DMS153 treated with DMSO at 0.1 percent for 48 hours (cell line): ENCODE results near the gene CAPZB.

Experiments used
- DNase-seq: peaks from one replicate; lab custom pipeline; 2025; ENCODE audit not compliant: unreplicated experiment; lab: John Stamatoyannopoulos, UW

Gene CAPZB

DNA sequence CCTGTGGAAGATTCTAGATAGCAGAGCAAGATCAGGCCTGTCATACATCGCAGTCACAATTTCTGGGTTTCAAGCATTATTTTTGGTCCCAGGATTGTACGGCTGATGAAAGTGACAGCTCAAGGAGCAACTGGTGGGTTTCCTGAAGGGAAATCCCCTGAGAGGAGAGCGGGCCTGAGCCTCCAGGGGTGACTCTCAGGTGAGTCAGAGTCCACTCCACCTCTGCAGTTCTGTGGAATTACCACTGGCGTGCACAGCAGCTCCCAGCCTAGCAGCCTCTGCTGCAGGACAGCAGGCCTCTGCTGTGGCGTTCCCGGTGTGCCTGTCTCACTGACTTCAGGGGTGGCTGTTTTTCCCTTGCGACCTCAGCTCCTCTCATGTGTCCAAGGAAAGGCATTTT, 148.8 kb downstream of the CAPZB start:
- DNase-seq = no peak

DNA sequence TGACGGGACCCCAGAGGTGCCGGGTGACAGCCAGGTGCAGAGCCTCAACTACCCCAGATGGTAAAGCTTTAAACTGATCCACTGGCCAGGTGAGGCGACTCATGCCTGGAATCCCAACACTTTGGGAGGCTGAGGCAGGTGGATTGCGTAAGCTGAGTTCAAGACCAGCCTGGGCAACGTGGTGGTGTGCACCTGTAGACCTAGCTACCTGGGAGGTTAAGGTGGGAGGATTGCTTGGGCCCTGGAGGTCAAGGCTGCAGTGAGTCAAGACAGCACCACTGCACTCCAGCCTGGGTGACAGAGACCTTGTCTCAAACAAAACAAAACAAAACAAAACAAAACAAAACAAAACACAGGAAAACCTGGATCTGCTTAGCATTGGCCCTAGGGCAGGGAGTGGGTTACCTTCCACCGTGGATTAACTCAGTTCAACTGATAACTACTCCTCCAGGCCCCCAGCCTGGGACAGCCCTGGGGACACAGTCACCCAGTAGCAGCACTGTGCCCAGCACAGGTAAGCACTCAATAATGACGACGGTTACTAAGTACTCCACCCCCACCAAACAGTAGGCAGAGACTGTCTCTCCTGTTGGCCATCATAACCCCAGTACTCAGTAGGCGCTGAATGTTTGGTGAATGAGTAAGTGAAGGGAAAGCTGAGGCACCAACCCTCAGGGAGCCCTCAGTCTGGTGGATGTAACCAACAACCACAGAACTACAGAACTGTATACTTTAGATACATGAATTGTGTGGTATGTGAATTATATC, 151.6 kb downstream of the CAPZB start:
- no peak for DNase-seq

DNA sequence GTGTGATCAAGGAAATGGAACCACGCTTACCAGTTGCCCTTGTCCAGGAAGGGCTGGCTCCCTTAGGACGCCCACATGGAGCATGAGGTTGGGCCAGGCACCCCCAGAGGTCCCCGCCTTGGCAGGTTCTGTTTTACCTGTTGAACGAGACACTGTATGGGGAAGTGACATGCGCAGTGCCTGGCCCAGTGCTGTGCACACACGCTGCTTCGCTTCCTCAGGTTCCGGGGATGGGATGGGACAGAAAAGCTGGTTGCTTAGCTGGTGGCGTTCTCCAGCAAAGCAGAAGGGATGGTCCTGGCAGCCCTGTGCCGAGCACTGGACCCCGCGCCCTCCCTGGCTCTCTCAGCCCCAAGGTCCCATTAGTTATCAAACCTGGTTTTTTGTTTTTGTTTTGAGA, 152.5 kb downstream of the CAPZB start:
- DNase-seq = no peak

DNA sequence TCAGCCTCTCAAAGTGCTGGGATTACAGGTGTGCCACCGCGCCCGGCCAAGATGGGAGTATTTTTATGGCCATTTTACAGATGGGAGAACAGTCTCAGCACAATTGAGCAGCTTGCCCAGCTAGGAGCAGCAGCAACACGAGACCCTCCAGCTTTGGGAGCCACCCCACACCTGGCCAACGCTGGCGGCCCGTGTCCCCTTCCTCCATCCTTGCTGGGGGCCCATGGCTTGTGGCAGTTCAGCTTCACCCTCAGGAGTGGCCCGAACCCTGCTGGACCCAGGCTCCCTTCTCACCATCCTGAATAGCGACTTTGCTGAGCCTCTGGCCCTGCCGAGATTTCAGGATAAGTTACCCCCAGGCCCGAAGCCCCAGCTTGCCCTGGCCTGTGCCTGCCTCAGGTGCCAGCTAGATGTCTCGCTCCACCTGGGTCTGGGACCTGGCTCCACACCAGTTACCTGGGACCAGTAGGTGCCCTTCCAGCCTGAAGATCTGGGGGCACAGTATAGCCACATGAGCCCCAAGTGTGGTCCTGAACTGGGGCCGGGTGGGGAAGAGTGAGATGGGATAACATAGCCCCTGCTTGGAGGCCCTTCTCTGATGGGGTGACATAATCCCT, 154.0 kb downstream of the CAPZB start:
- DNase-seq = no peak

DNA sequence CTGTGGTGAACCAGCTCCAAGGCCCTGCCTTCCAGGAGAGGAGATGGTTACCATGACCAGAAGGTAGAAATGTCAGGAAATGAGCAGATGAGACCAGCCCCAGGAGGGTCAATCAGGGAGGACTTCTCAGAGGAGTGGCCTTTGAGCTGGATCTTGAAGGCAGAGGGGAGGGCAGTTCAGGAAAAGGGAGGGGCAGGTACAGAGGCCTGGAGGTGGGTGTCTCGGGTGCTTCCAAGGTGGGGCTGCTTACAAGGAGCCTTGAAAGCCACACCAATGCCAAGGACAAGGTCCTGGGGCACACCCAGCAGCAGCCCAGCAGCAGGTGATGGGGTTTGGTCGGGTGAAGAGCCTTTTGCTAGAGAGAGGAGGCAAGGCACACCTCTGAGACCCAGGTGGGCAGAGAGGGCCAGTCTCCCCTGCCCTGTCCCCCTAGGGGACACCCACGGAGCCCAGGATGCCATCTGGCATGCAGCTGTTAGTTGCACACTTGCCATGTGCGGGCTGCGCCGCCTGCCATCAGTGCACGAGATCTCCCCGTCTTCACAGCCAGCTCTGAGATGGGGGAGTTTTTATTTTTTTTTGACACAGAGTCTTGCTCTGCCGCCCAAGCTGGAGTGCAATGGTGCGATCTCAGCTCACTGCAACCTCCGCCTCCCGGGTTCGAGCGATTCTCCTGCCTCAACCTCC, 154.7 kb downstream of the CAPZB start:
- DNase-seq = no peak

DNA sequence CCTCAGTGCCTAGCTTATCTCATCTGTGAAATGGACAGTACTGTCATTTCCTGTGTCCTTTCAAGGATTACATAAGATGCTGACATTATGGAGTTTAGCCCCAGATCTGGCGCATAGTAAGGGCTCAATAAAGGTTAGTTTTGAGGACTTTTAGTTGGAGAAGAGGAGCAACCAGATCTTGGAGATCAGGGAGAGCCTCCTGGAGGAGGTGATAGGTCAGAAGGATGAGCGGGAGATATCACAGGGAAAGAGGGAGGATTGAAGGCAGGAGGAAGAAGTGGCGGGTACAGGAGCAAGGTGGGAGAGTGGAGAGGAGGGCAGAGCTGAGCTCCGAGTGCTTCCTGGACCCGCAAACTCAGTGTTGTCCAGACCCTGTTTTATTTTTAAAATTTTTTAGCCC, 155.7 kb downstream of the CAPZB start:
- no peak for DNase-seq

DNA sequence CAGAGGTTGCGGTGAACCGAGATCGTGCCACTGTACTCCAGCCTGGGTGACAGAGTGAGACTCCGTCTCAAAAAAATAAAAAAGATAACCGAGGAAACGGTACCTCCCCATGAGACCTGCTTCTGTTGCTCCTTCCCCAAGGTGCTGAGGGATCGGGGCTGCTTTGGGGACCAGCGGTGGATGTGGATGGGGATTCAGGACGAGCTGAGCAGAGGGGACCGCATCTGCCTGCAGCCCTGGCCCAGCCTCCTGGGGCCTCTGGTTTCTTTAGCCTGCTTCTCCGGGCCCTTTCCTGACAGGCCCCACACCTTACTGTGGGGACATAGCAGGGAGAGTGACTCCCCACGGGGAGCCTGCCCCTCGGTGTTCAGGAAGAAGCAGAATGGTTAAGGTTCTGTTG, 156.2 kb downstream of the CAPZB start:
- no peak for DNase-seq

DNA sequence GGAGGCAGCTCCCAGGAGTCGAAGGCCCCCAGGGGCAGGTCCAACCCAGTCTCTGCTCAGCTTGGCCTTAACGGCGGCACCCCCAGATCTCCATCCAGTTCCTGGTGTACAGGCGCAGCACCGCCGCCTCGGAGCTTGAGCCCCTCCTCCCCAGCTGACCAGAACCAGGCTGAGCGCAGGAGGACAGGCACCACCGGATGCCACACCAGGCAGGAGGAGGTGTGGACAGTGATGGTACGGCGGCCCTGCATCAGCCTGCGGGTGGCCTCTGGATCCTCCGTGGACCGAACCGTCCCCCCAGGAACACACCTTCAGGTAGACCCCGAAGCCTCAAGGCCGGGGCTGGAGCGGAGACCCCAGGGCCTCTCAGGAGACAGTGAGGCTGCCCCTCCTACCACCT, 156.9 kb downstream of the CAPZB start:
- DNase-seq = no peak

DNA sequence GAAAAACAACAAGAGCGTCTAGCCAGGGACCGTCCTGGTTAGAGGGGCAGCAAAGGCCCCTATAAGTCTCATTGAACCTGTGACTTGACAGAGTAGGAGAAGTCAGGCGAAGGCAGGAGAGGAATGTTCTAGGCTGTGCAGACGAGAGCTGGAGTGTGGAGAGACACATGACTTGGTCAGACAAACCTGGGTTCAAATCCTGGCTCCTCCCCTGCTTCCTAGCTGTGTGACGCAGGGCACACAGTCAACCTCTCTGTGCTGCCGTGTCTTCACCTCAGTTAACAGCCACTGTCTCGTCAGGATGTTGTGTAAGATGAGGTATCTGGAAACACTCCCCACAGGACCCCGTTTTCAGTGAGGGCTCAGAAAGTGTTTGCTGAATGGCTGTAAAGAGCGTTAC, 157.6 kb downstream of the CAPZB start:
- no peak for DNase-seq

DNA sequence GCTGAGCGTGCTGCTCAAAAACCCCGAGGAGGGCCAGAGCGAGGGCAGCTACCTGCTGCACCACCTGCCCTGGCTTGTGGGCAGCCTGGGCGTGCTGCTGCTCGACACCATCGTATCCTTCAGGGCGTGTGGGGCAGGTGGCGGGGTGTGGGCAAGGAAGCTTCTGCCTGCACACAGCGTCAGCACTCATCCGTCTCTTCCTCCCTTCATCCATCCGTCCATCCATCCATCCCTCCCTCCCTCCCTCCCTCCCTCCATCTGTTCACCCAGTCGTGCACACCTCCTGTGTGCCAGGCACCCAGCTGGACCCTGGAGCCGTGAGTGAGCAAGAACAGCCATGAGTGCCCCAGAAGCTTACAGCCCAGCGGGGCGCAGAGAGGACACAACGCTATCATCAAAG, 158.0 kb downstream of the CAPZB start:
- DNase-seq = no peak

DNA sequence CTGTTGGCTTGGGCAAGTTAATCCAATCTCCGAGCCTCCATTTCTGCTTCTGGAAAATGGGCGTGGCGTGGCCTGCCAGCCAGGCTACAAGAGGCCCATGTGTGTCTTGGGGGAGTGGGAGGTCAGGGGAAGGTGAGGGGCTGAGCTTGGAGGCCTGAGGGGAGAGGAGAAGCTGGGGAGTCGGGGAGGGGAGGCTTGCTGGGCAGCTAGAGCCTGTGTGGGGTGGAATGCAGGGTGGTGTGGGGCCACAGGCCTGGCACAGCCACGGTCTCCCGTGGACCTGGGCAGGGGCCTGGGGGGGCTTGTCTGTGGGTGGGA, 158.6 kb downstream of the CAPZB start:
- no peak for DNase-seq

DNA sequence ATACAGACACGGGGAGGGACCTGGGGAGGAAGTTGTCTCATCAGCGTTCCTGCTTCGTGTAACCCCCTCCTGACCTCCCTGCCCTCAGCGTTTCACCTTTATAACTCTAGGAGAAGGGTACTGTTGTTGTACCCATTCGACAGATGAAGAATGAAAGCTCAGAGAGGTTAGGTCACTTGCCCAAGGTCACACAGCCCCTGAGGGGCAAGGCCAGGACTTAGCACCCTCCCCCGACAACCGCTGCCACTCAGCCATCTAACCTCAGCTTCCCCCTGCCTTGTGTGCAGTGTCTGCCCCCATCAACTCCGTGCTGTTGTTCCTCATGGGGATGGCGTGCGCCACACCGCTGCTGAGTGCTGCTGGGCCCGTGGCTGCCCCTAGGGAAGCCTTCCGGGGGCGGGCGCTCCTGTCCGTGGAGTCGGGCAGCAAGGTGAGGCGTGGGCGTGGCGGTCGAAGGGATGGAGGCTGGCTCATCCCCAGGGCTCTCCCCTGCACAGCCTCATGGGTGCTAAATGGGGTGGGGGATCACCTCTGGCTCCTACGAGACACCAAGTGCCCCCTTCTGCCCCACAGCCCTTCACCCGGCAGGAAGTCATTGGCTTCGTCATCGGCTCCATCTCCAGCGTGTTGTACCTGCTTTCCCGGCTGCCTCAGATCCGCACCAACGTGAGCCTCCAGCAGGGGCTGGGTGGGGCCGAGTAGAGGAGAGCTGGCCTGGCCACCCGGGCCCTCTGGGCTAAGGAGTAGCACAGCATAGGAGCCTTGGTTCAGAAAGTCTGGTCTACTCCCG, 159.2 kb downstream of the CAPZB start:
- no peak for DNase-seq

DNA sequence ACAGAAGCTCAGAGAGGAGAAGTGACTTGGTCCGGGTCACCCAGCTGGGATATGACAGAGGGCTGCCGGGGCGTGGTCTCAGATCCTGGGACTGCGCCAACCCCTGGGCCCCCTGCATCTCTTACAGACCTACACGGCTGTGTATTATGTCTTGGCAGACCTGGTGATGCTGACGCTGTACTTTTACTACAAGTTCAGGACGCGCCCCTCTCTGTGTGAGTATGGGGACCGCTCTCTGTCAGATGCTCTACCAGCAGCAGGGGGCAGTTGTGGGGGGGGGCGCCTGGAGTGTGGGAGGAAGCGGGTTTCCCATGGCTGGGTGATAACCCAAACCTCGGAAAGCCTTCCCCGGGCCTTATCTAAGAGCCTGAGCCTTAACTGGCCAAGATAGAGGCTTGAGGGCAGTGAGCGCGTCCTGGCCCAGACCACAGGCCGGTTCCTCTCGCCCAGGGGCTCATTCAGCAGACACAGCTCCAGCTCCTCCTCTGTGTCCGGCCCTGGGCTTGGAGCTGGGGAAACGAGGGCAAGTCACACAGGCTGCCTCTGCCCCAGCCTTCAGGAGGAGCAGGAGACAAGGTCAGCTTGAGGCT, 159.9 kb downstream of the CAPZB start:
- DNase-seq = no peak

DNA sequence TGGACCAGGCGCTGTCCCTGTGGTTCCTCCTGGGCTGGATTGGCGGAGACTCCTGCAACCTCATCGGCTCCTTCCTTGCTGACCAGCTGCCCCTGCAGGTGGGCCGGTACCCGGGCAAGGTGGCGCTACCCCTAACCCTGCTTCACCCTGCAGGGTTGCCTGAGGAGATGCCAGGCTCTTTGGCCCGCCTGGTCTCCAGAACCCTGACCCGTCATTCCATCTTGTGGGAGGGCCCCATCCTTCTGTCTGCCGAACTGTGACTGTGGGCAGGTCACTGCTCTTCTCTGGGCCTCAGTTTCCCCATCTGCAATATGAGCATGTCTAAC, 160.7 kb downstream of the CAPZB start:
- no peak for DNase-seq

DNA sequence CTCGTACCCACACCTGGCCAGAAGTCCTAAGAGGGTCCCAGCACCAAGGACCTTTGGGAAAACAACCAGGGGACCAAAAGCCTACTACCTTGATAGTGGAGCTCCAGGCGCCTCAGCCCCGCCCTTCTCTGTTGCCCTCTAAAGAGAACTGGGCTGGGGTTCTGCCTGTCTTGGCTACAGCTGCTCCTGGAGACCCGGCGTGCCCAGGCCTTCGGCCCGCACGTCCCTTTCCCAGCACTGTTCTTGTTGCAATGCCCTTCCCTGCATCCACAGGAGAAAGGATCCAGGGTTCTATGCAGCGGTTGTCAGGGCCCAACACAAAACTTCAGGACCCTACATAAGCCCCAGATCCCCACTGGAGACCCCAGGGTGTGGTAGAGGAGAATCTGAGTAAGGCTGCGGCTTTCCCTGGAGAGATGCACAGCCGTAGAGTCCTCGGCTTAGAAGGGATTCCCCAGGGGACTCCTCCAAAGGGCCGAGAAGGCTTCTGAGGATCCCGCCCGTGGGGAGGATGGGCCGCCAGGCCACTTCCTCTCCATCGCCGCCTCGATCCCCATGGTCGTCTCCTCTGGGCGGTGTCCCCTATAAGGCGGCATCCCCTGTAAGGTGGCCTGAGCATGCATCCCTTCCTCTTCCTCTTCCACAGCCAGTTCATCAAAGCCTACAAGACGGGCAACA, 161.2 kb downstream of the CAPZB start:
- no peak for DNase-seq

DNA sequence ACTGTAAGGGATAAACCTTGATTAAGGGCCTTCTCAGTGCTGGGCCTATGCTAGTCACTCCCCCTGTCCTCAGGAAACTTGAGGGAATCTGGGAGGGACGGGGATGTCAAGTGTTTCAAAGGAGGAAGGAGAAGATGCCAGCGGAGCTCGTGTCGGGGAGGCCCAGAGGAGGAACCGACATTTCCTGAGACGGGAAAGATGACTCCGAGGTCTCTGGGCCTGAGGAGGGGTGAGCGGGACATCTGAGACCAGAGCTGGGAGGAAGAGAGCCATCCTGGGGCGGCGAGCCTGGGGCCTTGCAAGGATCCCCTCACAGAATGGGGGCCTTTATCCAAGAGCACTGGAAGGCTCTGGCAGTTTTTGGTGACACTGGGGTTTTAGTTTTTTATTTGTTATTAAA, 162.9 kb downstream of the CAPZB start:
- no peak for DNase-seq

DNA sequence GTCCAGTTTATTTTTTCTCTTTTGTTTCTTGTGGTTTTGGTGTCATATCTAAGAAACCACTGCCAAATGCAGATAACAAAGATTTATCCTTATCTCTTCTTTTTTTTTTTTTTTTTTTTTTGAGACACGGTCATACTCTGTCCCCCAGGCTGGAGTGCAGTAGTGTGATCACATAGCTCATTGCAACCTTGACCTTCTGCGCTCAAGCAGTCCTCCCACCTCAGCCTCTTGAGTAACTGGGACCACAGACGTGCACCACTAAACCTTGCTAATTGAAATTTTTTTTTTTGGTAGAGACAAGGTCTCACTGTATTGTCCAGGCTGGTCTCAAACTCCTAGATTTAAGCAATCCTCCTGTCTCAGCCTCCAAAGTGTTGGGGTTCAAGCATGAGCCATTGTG, 164.3 kb downstream of the CAPZB start:
- no peak for DNase-seq

DNA sequence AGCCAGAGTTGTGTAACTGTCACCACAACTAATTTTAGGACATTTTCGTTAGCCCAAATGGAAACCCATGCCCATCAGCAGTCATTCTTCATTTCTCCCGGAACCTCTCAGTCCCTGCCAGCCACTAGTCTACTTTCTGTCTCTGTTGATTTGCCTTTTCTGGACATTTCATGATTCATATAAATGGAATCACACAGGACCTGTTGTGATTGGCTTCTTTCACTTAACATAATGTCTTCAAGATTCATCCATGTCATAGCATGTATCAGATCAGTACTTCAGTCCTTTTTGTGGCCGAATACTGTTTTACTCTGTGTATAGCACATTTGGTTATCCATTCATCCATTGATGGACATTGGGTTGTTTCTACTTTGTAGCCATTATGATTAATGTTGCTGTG, 166.1 kb downstream of the CAPZB start:
- DNase-seq = no peak

DNA sequence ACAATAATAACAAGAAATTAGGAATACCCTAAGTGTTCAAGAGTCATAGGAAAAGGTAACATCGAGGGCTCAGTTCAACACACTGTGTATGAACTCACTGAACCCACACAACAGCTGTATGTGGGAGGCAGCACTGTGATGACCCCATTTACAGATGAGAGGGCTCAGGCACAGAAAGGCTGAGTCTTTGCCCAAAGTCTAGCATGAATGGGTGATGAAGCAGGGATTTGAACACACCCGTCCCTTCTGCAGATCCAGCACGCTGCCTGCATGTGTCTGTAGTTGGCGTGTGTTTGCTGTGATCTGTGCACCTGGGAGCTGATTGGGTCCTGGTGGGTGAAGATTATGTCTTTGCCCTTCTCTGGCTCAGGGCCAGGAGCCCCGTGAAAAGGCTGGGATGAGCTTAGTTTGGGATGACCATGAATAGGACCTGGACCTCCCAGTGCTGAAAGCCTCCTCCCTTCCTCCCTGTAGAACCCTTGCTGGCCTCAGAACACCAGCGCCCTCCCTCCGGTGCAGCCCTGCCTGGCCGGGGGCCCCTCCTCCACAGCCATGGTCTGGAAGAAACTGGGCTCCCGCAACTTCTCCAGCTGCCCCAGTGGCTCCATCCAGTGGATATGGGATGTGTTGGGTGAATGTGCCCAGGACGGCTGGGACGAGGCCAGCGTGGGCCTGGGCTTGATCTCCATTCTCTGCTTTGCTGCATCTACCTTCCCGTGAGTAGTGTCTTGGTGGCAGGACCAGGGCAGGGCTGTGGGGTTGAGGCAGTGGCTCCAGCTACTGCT, 168.0 kb downstream of the CAPZB start:
- no peak for DNase-seq
